ENCODE measurements around the gene ASS1. TPM values are rescaled to one million over a fixed set of nuclear protein-coding genes. Genes with fewer than 3 reads are reported as not detected.

The ASS1 gene
- total and polyA plus RNA-seq, 2 donors (not counting 1 experiment from before 2014, with no cell fraction given) = 44.7 to 223 TPM

- Histone ChIP-seq H3K36me3 (ENCODE audit: control insufficient read depth, insufficient read depth, low read length) (no peaks in the 10 kb centered on the region), H3K4me1 (ENCODE audit: control insufficient read depth, extremely low read depth, insufficient read depth, low read length) (no peaks in the 10 kb centered on the region), H4K20me1 (ENCODE audit: control insufficient read depth, extremely low read depth, insufficient read depth, low read length) (no peaks in the 10 kb centered on the region), H3K9ac (ENCODE audit: insufficient read depth, low read length) (no peak overlapping the region), H3K9me3 (ENCODE audit: control insufficient read depth, insufficient read depth, low read depth, low read length) (no peaks in the 10 kb centered on the region), H3K79me2 (ENCODE audit: control insufficient read depth, insufficient read depth, low read length) (no peaks in the 10 kb centered on the region), H3K27ac (ENCODE audit: insufficient read depth, low read length) (no peak overlapping the region), H2AFZ (ENCODE audit: low read length) (no peak overlapping the region), H3K27me3 (ENCODE audit: control insufficient read depth, insufficient read depth, low read length) (no peaks in the 10 kb centered on the region), H3K4me3 (replicated peaks in 1 of 4; ENCODE audit: control extremely low read depth in 1 of 4, insufficient read depth in 1 of 4, low read depth in 3 of 4, low read length in 4 of 4) (no peak overlapping the region), H3K4me2 (ENCODE audit: extremely low read depth, insufficient read depth, low read length) (no peak overlapping the region)
- no peak for DNase-seq (ENCODE audit: low read depth in 2 of 2)
- TF ChIP-seq CTCF (conservative IDR thresholded peaks at IDR 0.05 in 1 of 2, IDR thresholded peaks at IDR 0.05 in 1 of 2; ENCODE audit: low read depth in 1 of 2, low read length in 2 of 2) (no peak), EZH2 (IDR thresholded peaks at IDR 0.05; ENCODE audit: low read length, missing control alignments) (no peak)
Observed at GRCh38 chr9:130498298-130498917, 53.6 kb downstream of the ASS1 start.

GRCh38 chr9:130498918-130499698 is 54.3 kb downstream of the ASS1 start:
- H3K4me1 ChIP-seq (ENCODE audit: control insufficient read depth, extremely low read depth, insufficient read depth, low read length) = no peaks in the 10 kb centered on the region
- no peak overlapping the region for H3K4me2 ChIP-seq (ENCODE audit: extremely low read depth, insufficient read depth, low read length)
- H3K79me2 ChIP-seq (ENCODE audit: control insufficient read depth, insufficient read depth, low read length) = no peaks in the 10 kb centered on the region
- H3K27me3 ChIP-seq (ENCODE audit: control insufficient read depth, insufficient read depth, low read length) = no peaks in the 10 kb centered on the region
- no peak overlapping the region for H2AFZ ChIP-seq (ENCODE audit: low read length)
- no peak overlapping the region for H3K9ac ChIP-seq (ENCODE audit: insufficient read depth, low read length)
- no peak overlapping the region for H3K27ac ChIP-seq (ENCODE audit: insufficient read depth, low read length)
- DNase-seq (ENCODE audit: low read depth in 2 of 2) = no peak
- H4K20me1 ChIP-seq (ENCODE audit: control insufficient read depth, extremely low read depth, insufficient read depth, low read length) = no peaks in the 10 kb centered on the region
- no peak overlapping the region for H3K4me3 ChIP-seq (replicated peaks in 1 of 4; ENCODE audit: control extremely low read depth in 1 of 4, insufficient read depth in 1 of 4, low read depth in 3 of 4, low read length in 4 of 4)
- H3K9me3 ChIP-seq (ENCODE audit: control insufficient read depth, insufficient read depth, low read depth, low read length) = no peaks in the 10 kb centered on the region
- TF ChIP-seq EZH2 (IDR thresholded peaks at IDR 0.05; ENCODE audit: low read length, missing control alignments) (no peak), CTCF (conservative IDR thresholded peaks at IDR 0.05 in 1 of 2, IDR thresholded peaks at IDR 0.05 in 1 of 2; ENCODE audit: low read depth in 1 of 2, low read length in 2 of 2) (no peak)
- no peaks in the 10 kb centered on the region for H3K36me3 ChIP-seq (ENCODE audit: control insufficient read depth, insufficient read depth, low read length)

- H3K27ac ChIP-seq (ENCODE audit: insufficient read depth, low read length) = no peak overlapping the region
- H3K27me3 ChIP-seq (ENCODE audit: control insufficient read depth, insufficient read depth, low read length) = no peaks in the 10 kb centered on the region
- no peaks in the 10 kb centered on the region for H3K36me3 ChIP-seq (ENCODE audit: control insufficient read depth, insufficient read depth, low read length)
- no peak overlapping the region for H2AFZ ChIP-seq (ENCODE audit: low read length)
- TF ChIP-seq EZH2 (IDR thresholded peaks at IDR 0.05; ENCODE audit: low read length, missing control alignments) = no peak
- no peak for TF ChIP-seq CTCF (conservative IDR thresholded peaks at IDR 0.05 in 1 of 2, IDR thresholded peaks at IDR 0.05 in 1 of 2; ENCODE audit: low read depth in 1 of 2, low read length in 2 of 2)
- H4K20me1 ChIP-seq (ENCODE audit: control insufficient read depth, extremely low read depth, insufficient read depth, low read length) = no peaks in the 10 kb centered on the region
- H3K79me2 ChIP-seq (ENCODE audit: control insufficient read depth, insufficient read depth, low read length) = no peaks in the 10 kb centered on the region
- no peak overlapping the region for H3K4me2 ChIP-seq (ENCODE audit: extremely low read depth, insufficient read depth, low read length)
- H3K4me1 ChIP-seq (ENCODE audit: control insufficient read depth, extremely low read depth, insufficient read depth, low read length) = no peaks in the 10 kb centered on the region
- no peak overlapping the region for H3K4me3 ChIP-seq (replicated peaks in 1 of 4; ENCODE audit: control extremely low read depth in 1 of 4, insufficient read depth in 1 of 4, low read depth in 3 of 4, low read length in 4 of 4)
- DNase-seq (ENCODE audit: low read depth in 2 of 2) = no peak
- H3K9me3 ChIP-seq (ENCODE audit: control insufficient read depth, insufficient read depth, low read depth, low read length) = no peaks in the 10 kb centered on the region
- no peak overlapping the region for H3K9ac ChIP-seq (ENCODE audit: insufficient read depth, low read length)
Observed at GRCh38 chr9:130499804-130500263, 55.1 kb downstream of the ASS1 start.

Measured in fibroblast of lung (primary cell).